ENCODE data around the gene RAB26. TPM values are rescaled to one million over a fixed set of nuclear protein-coding genes. Genes with fewer than 3 reads are reported as not detected.
"Not testable (repeated sequence)": the region's sequence is repeated elsewhere in the genome, so short reads cannot be mapped to it uniquely, and the experiment has no call there.

The RAB26 gene
- total RNA-seq, 4 donors from 2014 or later: 0.40 to 1.6 (median 0.89) TPM; not detected in 1

DNA sequence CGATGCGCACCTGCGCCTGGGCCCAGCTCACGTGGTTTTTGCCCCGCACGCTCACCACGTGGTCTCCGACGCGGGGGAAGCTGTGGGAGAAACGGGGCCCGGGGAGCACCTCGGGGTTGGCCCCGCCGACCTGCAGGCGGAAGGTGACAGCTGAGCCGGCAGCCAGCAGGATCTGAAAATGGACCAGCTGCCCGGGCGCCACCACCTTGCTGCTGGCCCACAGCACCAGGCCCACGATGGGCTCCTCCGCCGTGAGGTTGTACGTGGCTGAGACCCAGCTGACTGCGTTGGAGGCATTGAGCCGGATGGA is 39.2 kb upstream of the RAB26 start:
- H3K4me1 ChIP-seq; H3K4me3 ChIP-seq (replicated peaks in 1 of 3); H3K27me3 ChIP-seq; H3K9me3 ChIP-seq; intact Hi-C loops (cut with DNase I); H3K27ac ChIP-seq; DNase-seq: not testable (repeated sequence)
- 96 to 98% methylated on average over 9 to 25 of the region's 25 CpGs for WGBS, 2 donors
- H3K36me3 ChIP-seq: peaks cover 24 to 44% of the 10 kb centered on the region in 2 donors

DNA sequence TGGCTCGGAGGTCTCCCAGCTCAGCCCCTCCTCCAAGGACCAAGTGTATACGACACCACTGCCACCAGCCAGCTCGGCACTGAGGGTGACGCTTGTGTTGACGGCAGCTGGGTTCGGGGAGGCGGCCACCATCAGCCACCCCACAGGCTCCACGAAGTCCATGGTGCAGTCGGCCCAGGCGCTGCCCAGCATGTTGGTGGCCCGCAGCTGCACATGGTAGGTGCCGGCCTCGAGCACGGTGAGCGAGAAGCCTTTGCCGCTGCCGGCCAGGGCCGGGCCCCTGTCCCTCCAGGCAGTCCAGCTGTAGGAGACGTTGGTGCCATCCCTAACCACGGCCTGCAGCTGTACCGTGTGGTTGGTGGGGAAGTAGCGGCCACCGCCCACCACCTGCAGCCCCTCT is 38.6 kb upstream of the RAB26 start:
- H3K9me3 ChIP-seq; H3K27me3 ChIP-seq; H3K27ac ChIP-seq; DNase-seq; intact Hi-C loops (cut with DNase I); H3K4me1 ChIP-seq; H3K4me3 ChIP-seq (replicated peaks in 1 of 3): not testable (repeated sequence)
- 100% methylated on average over 3 of the region's 23 CpGs; no CpG with 5 or more reads in 1 of the 2 donors for WGBS, 2 donors
- peaks cover 24 to 46% of the 10 kb centered on the region in 2 donors for H3K36me3 ChIP-seq

DNA sequence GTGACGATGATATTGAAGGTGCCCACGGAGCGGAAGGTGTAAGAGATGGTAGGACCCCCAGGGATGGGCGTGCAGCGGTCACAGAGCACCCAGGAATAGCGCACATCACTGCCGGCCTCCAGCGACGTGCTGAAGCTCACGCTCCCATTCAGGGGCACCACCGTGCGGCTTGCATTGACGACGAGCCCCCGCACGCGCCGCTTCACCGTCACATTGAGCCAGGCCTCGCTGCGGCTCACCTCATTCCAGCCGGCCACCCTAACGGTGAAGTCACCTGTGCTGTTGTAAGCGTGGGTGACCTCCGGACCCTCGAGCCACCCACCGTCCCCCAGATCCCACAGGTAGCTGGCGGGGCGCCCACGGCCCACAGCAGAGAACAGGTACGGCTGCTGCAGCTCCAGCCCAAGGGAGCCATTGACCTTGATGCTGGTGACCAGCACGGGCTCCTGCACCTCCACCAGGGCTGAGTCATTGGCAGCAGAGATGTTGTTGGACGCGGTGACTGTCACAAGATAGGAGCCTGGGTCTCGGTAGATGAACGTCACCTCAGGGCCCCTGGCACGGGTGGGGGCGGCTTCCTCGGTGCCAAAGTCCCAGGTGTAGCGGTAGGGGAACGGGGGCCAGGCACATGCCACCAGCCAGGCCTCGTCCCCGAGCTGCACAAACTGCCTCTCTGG is 38.0 kb upstream of the RAB26 start:
- H3K27me3 ChIP-seq; DNase-seq; H3K4me3 ChIP-seq (replicated peaks in 1 of 3); H3K27ac ChIP-seq; H3K4me1 ChIP-seq; H3K9me3 ChIP-seq; intact Hi-C loops (cut with DNase I): not testable (repeated sequence)
- WGBS, 2 donors: 93 to 96% methylated on average over 28 of the region's 43 CpGs
- H3K36me3 ChIP-seq: peaks cover 21 to 41% of the 10 kb centered on the region in 2 donors

DNA sequence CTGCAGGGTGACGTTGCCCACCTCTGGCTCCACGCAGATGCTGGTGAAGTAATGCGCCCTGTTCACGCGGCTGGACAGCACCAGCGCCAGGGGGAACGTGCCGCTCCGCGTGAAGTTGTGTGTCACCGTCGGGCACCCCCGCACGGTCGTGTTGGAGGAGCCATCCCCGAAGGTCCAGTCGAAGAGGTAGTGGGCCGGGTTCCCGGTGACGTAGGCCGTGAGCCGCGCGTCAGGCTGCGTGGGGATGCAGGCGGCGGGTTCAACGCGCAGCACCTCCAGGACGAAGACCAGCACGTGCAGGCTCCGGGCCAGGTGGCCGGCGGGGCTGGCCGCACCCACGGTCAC is 37.4 kb upstream of the RAB26 start:
- H3K9me3 ChIP-seq; H3K27ac ChIP-seq; H3K4me1 ChIP-seq; DNase-seq; H3K4me3 ChIP-seq (replicated peaks in 1 of 3); H3K27me3 ChIP-seq; intact Hi-C loops (cut with DNase I): not testable (repeated sequence)
- 97% methylated on average over 29 to 36 of the region's 36 CpGs for WGBS, 2 donors
- H3K36me3 ChIP-seq: peaks cover 17 to 37% of the 10 kb centered on the region in 2 donors

DNA sequence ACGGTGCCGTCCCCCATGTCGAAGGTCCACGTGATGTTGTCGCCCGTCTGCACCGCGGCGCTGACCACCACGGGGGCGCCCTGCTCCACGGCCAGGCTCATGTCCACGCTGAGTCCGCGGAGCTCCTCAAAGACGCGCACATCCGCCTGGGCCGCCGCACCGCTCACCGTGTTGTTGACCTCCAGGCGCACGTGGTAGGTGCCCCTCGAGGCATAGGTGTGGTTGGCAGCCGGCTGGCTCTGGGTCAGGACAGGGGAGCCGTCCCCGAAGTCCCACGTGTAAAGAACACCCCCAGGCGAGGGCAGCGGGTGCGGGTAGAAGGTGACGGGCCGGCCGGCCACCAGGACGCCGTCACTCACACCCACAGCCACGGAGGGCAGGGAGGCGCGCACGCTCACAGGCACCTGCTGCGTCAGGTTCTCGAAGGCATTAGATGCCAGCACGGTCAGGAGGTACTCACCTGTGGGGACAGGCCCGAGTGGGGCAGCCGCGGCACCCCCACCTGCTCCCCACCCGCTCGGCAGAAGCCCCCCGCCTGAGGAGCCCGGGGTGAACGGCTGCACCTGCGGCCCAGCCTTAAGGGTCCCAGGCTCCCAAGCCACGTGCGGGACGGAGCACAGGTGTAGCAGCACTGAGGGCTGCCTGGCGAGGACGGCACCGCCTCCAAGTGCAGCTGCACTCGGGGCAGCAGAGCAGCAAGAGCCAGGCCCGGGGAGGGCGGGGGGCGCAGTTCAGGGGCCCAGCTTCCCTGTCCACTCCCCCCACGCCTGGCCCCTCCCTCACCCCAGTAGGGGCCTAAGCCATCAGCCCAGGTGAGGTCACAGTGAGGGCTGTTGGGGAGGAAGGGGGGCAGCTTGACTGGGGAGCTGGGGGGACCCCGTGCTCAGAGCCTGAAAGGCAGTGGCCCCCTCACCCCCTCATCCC is 36.8 kb upstream of the RAB26 start:
- H3K4me1 ChIP-seq; H3K27ac ChIP-seq; H3K4me3 ChIP-seq (replicated peaks in 1 of 3); intact Hi-C loops (cut with DNase I); DNase-seq; H3K9me3 ChIP-seq; H3K27me3 ChIP-seq: not testable (repeated sequence)
- WGBS, 2 donors: 96 to 98% methylated on average over 12 to 50 of the region's 65 CpGs
- peaks cover 17 to 34% of the 10 kb centered on the region in 2 donors for H3K36me3 ChIP-seq

DNA sequence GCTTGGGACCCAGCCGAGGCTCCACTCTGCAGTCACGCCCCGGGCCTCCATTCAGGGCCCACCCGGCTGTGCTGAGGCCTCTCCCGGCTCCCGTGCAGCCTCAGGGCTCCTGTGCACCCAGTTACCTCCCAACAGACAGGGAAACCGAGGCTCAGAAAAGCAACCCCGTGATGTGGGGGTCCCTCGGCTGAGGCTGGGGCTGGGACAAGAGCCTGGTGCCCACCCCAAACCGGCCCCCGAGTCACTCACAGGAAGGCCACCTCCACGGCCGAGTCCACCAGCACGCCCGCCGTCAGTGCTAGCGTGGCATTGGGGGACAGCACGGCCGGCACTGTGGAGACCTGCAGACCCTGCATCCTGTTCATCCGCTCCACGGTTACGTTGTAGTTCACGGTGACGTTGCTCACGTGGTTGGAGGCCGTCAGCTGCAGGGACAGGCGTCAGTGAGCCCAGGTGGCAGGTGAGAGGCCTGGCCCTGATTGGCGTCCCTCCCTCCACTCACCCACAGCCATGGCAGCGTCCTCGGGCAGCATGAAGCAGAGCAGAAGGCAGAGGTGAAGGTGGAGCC is 35.8 kb upstream of the RAB26 start:
- not testable (repeated sequence) for H3K27ac ChIP-seq
- peaks cover 17 to 34% of the 10 kb centered on the region in 2 donors for H3K36me3 ChIP-seq

DNA sequence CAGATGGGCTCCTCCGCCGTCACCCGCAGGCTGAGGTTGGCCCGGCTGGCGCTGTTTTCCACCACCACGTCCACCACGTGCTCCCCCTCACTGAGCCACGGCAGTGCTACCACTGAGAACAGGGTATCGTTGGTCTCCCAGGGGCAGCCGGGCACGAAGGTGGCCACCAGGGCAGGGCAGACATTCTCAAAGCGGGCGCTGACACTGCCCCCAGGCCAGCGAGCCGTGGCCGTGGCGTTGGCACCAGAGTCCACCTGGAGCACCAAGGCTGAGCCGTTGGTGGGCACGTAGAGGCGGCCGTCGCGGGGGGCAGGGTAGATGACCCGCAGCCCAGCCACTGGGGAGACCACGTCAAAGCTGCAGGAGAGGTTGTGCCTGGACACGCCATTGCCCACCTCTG is 34.2 kb upstream of the RAB26 start:
- H3K4me3 ChIP-seq (replicated peaks in 1 of 3); H3K4me1 ChIP-seq; intact Hi-C loops (cut with DNase I); H3K9me3 ChIP-seq; DNase-seq; H3K27me3 ChIP-seq; H3K27ac ChIP-seq: not testable (repeated sequence)
- WGBS, 2 donors: 93 to 96% methylated on average over 21 to 22 of the region's 26 CpGs
- peaks cover 17 to 23% of the 10 kb centered on the region in 2 donors for H3K36me3 ChIP-seq

More for the DNA sequence above, 35.8 kb upstream of the RAB26 start:
- H3K9me3 ChIP-seq; DNase-seq; H3K4me3 ChIP-seq (replicated peaks in 1 of 3); intact Hi-C loops (cut with DNase I); H3K27me3 ChIP-seq; H3K4me1 ChIP-seq: not testable (repeated sequence)
- 88% methylated on average over 11 of the region's 30 CpGs; no CpG with 5 or more reads in 1 of the 2 donors for WGBS, 2 donors

DNA sequence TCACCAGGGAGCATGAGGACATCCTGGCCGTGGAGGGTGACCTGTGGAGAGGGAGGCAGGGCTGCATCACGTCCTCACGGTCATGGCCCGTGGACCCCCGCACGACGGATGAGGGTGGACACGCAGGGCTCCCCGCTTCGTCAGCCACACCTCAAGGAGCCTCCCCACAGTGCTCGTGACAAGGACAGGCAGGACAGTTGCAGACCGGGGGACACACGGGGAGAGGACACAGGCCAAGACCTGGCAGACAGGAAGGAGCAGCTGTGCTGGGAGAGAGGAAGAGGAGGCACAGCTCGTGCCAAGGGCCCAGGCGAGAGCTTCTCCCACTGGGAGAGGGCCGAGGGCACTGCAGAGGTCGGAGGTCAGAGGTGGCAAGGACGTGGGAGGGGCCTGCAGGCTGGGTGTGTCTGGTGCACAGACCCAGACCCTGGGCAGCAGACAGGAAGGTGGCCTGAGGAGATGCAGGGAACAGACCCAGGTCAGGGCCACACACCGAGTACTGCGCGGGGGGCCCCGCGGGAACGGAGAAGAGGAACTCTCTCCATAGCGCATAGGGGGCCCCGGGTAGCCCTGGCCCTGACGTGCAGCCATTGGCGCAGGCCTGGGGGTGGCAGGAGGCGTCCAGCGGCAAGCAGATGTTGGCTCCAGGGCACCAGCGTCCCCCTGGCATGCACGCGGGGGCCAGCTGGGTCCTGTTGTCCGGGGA is 33.4 kb upstream of the RAB26 start:
- H3K27ac ChIP-seq; H3K9me3 ChIP-seq; H3K27me3 ChIP-seq; H3K4me3 ChIP-seq (replicated peaks in 1 of 3); H3K4me1 ChIP-seq; DNase-seq; intact Hi-C loops (cut with DNase I): not testable (repeated sequence)
- 89 to 91% methylated on average over 16 to 21 of the region's 34 CpGs for WGBS, 2 donors
- peaks cover 16 to 18% of the 10 kb centered on the region in 2 donors for H3K36me3 ChIP-seq

Measured in thyroid gland (tissue), 4 donors.